ENCODE data around the gene NANOGP8.

The NANOGP8 gene

DNA sequence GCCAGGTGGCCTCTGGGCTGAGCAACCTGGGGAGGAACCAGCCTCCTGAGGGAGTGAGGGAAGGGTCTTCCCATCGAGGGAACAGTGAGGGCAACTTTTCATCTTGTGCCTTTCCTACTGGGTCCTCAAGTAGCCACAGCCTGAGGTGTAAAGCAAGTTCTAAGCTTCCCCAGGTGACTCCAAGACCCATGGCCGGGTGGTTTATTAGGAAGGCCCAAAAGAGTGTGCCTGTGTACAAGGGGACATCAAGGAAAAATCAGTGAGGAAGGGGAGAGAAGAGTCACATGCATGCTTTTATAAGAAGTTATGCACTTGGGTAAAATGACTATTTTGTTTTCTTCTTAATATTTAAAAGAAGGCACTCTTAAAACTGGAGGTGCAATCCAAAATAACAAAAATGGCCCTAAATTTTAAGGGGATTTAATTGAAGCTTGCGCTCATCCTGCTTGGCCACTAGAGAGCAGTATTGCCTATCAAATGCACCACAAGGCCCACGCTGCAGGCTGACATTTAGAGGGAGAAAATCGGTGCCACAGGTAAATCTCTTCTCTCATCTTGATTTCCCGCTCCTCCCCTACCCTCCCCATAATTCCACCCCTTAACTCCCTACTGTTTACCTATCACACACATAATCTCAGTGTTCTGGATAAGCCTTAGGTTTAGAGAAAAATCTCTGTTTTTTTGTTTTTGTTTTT is 6.7 kb downstream of the NANOGP8 start:
- Histone ChIP-seq H3K79me2 (ENCODE audit: control insufficient read depth, insufficient read depth, low read length, unreplicated experiment) (no peaks in the 10 kb centered on the region), H2AFZ (ENCODE audit: low read length, unreplicated experiment) (no peak overlapping the region), H3K27me3 (ENCODE audit: insufficient read depth, low read length) (no peaks in the 10 kb centered on the region), H3K4me3 (ENCODE audit: low read depth, low read length) (no peak overlapping the region), H3K36me3 (ENCODE audit: insufficient read depth, low read length) (no peaks in the 10 kb centered on the region), H3K4me1 (ENCODE audit: control insufficient read depth, insufficient read depth, low read length, unreplicated experiment) (no peaks in the 10 kb centered on the region), H3K27ac (ENCODE audit: low read depth, low read length) (no peak overlapping the region)

DNA sequence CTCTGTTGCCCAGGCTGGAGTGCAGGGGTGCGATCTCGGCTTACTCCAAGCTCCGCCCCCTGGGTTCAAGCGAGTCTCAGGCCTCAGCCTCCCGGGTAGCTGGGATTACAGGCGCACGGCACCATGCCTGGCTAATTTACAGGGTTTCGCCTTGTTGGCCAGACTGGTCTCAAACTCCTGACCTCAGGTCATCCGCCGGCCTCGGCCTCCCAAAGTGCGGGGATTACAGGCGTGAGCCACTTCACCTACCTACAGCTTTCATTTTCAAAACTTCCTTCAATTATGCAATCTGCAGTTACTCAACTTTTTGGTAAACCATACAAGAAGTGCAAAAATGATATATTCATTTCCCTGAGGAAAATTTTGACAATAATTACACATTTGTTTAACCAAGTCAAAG is 14.0 kb downstream of the NANOGP8 start:
- Histone ChIP-seq H3K27ac (ENCODE audit: low read depth, low read length) (no peak overlapping the region), H3K4me1 (ENCODE audit: control insufficient read depth, insufficient read depth, low read length, unreplicated experiment) (no peaks in the 10 kb centered on the region), H3K4me3 (ENCODE audit: low read depth, low read length) (no peak overlapping the region), H3K79me2 (ENCODE audit: control insufficient read depth, insufficient read depth, low read length, unreplicated experiment) (no peaks in the 10 kb centered on the region), H3K27me3 (ENCODE audit: insufficient read depth, low read length) (no peaks in the 10 kb centered on the region), H2AFZ (ENCODE audit: low read length, unreplicated experiment) (no peak overlapping the region), H3K36me3 (ENCODE audit: insufficient read depth, low read length) (no peaks in the 10 kb centered on the region)

DNA sequence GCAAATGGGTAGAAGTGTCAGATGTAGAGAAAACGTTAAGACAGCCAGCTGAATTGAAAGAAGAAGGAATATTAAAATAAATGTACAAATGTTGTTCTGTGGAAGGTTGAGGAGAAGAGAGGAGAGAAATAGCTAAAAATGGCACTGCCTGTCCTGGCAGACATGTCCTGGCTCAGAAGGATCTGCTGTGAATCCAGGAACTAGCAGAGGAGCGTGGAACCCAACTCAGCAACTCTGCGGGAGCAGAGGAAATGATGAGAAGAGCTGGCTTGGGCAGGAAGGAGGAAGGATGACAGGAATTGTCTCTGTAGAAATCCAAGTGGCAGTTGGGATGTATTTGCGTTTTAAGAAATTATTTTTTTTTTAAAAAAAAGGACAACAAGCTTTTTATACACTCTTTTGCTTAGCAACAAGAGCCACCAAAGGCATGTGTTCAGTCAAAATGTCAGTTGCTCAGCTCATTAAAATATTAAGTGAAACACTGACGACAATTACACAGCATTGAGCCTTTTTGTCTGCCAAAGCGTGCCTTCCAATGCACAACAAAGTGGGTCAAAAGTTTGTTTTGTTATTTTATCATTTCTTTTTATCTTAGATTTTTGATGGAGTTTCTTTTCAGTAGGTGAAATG is 16.1 kb downstream of the NANOGP8 start:
- no peak overlapping the region for H3K27ac ChIP-seq (ENCODE audit: low read depth, low read length)
- no peaks in the 10 kb centered on the region for H3K79me2 ChIP-seq (ENCODE audit: control insufficient read depth, insufficient read depth, low read length, unreplicated experiment)
- no peaks in the 10 kb centered on the region for H3K36me3 ChIP-seq (ENCODE audit: insufficient read depth, low read length)
- no peaks in the 10 kb centered on the region for H3K4me1 ChIP-seq (ENCODE audit: control insufficient read depth, insufficient read depth, low read length, unreplicated experiment)
- H3K4me3 ChIP-seq (ENCODE audit: low read depth, low read length), result no peak overlapping the region
- no peaks in the 10 kb centered on the region for H3K27me3 ChIP-seq (ENCODE audit: insufficient read depth, low read length)
- no peak overlapping the region for H2AFZ ChIP-seq (ENCODE audit: low read length, unreplicated experiment)

DNA sequence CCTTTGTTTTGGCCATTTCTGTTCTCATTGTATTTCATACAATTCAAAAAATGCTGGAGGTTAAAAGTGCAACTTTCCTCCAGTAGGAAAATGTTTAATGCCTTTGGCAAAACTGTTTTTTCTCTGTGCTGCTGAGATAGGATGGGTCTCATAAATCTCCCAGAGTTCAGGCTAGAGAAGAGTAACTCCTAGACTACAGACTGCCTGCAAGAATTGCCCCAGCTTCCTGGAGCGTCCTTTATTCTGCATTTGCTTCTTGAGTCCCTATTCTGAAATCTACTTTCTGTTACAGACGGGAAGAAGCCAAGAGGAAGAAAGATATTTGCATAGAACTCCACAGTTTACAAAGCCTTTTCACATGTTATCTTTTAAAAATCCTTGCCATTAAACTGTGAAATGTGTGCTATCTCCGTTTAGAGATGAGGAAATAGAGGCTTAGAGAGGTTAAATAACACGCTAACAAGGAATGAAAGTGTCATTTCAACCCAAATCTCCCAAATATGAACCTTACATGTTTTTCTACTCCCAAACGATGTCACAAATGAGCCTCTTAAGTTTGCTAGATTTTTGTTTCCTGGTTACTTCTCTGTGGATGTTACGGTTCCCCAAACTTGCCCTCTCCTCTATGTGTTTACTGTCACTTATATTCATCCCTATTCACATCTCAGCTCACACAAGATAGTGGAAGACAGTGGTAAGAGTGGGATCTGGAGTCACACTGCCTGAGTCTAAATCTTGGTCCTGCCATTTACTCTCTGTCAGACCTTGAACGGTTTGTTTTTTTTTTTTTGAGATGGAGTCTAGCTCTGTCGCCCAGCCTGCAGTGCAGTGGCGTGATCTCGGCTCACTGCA is 17.4 kb downstream of the NANOGP8 start:
- no peak overlapping the region for H3K27ac ChIP-seq (ENCODE audit: low read depth, low read length)
- no peaks in the 10 kb centered on the region for H3K36me3 ChIP-seq (ENCODE audit: insufficient read depth, low read length)
- no peaks in the 10 kb centered on the region for H3K4me1 ChIP-seq (ENCODE audit: control insufficient read depth, insufficient read depth, low read length, unreplicated experiment)
- H3K79me2 ChIP-seq (ENCODE audit: control insufficient read depth, insufficient read depth, low read length, unreplicated experiment), result no peaks in the 10 kb centered on the region
- H3K4me3 ChIP-seq (ENCODE audit: low read depth, low read length), result no peak overlapping the region
- H3K27me3 ChIP-seq (ENCODE audit: insufficient read depth, low read length), result no peaks in the 10 kb centered on the region
- H2AFZ ChIP-seq (ENCODE audit: low read length, unreplicated experiment), result peak overlapping the region; percentile 37

DNA sequence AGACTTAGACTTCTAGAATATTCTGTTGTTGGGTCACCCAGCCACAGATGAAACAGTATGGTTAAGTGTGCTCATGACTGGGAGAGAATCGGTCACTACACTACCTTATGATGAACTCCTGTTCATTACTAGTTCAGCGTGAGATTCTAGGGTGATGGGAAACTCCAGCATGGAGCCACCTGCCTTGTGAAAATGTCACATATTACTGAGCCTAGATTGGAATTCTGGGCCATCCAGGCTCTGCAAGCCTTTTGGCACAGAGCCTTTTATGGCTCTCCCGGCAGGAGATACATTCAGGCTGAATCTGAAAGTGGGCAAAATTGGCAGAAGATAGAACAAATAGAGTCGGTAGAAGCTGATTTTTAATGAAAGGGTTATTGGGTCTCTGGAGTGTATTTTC is 19.0 kb downstream of the NANOGP8 start:
- H3K4me3 ChIP-seq (ENCODE audit: low read depth, low read length), result no peak overlapping the region
- H3K36me3 ChIP-seq (ENCODE audit: insufficient read depth, low read length), result no peaks in the 10 kb centered on the region
- H3K27me3 ChIP-seq (ENCODE audit: insufficient read depth, low read length), result no peaks in the 10 kb centered on the region
- no peak overlapping the region for H3K27ac ChIP-seq (ENCODE audit: low read depth, low read length)
- no peaks in the 10 kb centered on the region for H3K4me1 ChIP-seq (ENCODE audit: control insufficient read depth, insufficient read depth, low read length, unreplicated experiment)
- no peak overlapping the region for H2AFZ ChIP-seq (ENCODE audit: low read length, unreplicated experiment)
- no peaks in the 10 kb centered on the region for H3K79me2 ChIP-seq (ENCODE audit: control insufficient read depth, insufficient read depth, low read length, unreplicated experiment)

DNA sequence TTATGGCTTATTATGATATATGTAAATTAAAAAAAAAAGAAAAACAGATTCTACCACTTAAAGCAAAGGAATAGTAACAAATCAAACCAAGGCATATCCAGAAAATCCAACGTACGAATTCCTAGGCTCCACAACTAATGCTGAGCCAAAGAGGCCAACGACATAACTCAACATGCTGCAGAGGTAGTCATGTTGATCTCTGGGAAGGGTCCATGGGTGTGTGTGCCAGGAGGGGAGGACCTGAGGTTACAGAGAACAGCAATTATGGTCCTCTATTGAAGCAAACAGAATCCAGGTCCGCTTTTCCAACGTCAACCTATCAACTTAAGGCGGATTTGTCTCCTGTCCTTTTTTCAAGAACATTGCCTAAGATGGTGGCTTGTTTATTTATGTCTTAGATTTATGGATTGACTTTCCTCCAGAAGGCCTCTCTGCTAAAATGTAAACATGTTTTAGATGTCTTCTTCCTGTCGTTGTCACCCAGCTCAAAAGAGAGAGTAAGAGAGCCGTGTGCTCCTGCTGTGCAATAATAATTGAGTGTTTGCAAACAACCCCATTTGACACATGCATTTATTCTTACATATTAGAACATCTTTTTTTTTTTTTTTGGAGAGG is 20.4 kb downstream of the NANOGP8 start:
- H3K4me3 ChIP-seq (ENCODE audit: low read depth, low read length), result no peak overlapping the region
- no peaks in the 10 kb centered on the region for H3K27me3 ChIP-seq (ENCODE audit: insufficient read depth, low read length)
- H2AFZ ChIP-seq (ENCODE audit: low read length, unreplicated experiment), result no peak overlapping the region
- no peaks in the 10 kb centered on the region for H3K36me3 ChIP-seq (ENCODE audit: insufficient read depth, low read length)
- H3K79me2 ChIP-seq (ENCODE audit: control insufficient read depth, insufficient read depth, low read length, unreplicated experiment), result no peaks in the 10 kb centered on the region
- H3K27ac ChIP-seq (ENCODE audit: low read depth, low read length), result no peak overlapping the region
- no peaks in the 10 kb centered on the region for H3K4me1 ChIP-seq (ENCODE audit: control insufficient read depth, insufficient read depth, low read length, unreplicated experiment)

DNA sequence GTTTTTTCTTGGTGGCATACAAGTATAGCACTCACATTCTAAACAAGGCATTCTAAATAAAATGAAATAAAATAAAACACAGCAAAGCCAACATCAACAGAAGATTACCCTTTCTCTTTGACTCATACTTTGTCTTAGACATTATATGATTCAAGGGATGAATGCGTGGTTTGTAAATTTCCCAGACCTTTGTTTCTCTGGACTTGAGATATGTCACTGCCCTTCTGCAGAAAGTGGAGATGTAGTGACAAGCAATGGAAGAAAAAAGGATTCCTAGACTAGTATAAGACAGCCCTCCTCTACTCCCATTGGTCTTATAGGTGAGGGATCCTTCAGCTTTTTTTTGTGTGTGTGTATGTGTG is 22.4 kb downstream of the NANOGP8 start:
- H3K36me3 ChIP-seq (ENCODE audit: insufficient read depth, low read length), result no peaks in the 10 kb centered on the region
- H3K27me3 ChIP-seq (ENCODE audit: insufficient read depth, low read length), result no peaks in the 10 kb centered on the region
- no peaks in the 10 kb centered on the region for H3K79me2 ChIP-seq (ENCODE audit: control insufficient read depth, insufficient read depth, low read length, unreplicated experiment)
- no peak overlapping the region for H3K27ac ChIP-seq (ENCODE audit: low read depth, low read length)
- H3K4me1 ChIP-seq (ENCODE audit: control insufficient read depth, insufficient read depth, low read length, unreplicated experiment), result no peaks in the 10 kb centered on the region
- no peak overlapping the region for H2AFZ ChIP-seq (ENCODE audit: low read length, unreplicated experiment)
- no peak overlapping the region for H3K4me3 ChIP-seq (ENCODE audit: low read depth, low read length)

DNA sequence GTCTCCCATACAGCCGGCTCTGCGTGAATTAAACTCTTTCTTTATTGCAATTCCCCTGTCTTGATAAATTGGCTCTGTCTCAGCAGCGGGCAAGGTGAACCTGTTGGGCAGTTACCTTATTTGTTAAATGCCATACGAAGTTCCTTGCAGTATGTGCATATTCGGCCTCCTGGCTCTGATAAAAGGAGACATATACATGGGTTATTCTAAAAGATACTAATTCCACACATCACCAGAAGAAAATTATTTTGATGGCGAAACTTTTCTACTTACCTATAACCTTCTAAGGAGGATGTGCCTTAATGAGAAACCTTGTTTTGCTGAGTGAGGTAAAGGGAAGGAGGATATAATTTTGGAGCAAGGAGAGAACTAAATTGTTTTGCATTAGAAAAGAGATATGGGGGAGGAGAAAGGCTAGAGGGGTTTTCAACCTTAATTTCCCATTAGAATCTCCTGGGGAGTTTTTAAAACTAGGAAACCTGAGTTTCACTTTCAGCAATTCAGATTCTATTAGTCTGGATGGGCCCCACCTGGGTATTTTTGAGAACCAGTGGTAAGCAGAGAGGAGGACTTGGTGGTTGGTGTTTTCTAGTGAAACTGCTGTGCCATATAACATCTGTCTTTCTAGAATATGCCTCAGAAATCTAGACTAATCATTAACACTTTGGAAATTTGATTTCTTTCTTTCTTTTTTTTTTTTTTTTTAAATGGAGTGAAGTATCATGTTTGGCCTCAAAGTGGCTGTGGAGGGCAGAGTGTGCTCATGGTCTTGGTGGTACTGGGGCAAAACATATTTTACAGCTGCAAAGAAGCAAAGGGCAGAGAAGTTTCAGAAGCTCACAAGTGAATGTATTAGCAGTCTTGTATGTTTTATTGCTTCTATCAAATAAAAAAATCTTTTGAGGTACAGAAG is 23.0 kb downstream of the NANOGP8 start:
- H3K79me2 ChIP-seq (ENCODE audit: control insufficient read depth, insufficient read depth, low read length, unreplicated experiment), result no peaks in the 10 kb centered on the region
- no peaks in the 10 kb centered on the region for H3K27me3 ChIP-seq (ENCODE audit: insufficient read depth, low read length)
- no peaks in the 10 kb centered on the region for H3K36me3 ChIP-seq (ENCODE audit: insufficient read depth, low read length)
- no peak overlapping the region for H2AFZ ChIP-seq (ENCODE audit: low read length, unreplicated experiment)
- no peak overlapping the region for H3K27ac ChIP-seq (ENCODE audit: low read depth, low read length)
- no peaks in the 10 kb centered on the region for H3K4me1 ChIP-seq (ENCODE audit: control insufficient read depth, insufficient read depth, low read length, unreplicated experiment)
- no peak overlapping the region for H3K4me3 ChIP-seq (ENCODE audit: low read depth, low read length)

DNA sequence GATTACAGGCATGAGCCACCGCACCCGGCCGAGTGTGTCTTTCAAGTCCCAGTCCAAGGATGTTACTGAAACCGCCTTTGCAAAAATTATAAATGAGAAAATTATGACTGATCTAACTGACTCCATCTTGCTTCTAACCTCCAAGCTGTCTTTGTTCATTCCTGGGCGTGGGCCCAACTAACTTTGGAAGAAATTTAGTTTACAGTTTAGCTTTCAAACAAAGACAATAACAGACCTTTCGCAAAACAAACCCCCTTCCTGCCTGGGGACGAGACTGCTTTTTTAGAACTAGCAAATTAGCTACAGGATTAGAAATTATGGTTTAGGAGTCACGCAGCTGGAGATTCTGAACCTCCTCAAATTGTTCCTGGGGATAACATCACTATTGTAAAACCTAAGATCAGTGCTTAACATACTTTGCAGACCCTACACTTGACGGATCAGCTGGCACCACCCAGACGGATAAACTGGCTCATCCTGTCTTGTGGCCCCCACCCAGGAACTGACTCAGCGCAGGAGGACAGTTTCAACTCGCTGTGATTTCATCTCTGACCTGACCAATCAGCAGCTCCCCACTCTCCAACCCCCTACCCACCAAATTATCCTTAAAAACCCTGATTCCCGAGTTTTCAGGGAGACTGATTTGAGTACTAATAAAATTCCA is 23.8 kb downstream of the NANOGP8 start:
- H3K79me2 ChIP-seq (ENCODE audit: control insufficient read depth, insufficient read depth, low read length, unreplicated experiment), result no peaks in the 10 kb centered on the region
- no peak overlapping the region for H2AFZ ChIP-seq (ENCODE audit: low read length, unreplicated experiment)
- H3K27ac ChIP-seq (ENCODE audit: low read depth, low read length), result no peak overlapping the region
- H3K36me3 ChIP-seq (ENCODE audit: insufficient read depth, low read length), result no peaks in the 10 kb centered on the region
- no peaks in the 10 kb centered on the region for H3K27me3 ChIP-seq (ENCODE audit: insufficient read depth, low read length)
- no peaks in the 10 kb centered on the region for H3K4me1 ChIP-seq (ENCODE audit: control insufficient read depth, insufficient read depth, low read length, unreplicated experiment)
- H3K4me3 ChIP-seq (ENCODE audit: low read depth, low read length), result no peak overlapping the region

Measured in ACC112 (cell line).